AML-193 (cell line): Measurements from ENCODE around the gene HES5.

ENCODE experiments used
- DNase-seq, 2 experiments: peaks; one replicate each; lab custom pipeline; 2025; lab: John Stamatoyannopoulos, UW

HES5 gene

GRCh38 chr1:2530513-2531361 is 674 bp upstream of the HES5 start:
- DNase-seq: no peak

- DNase-seq: no peak
Measured at GRCh38 chr1:2528966-2529783, 888 bp downstream of the HES5 start.

- no peak for DNase-seq
Measured at GRCh38 chr1:2528611-2528965, 1.5 kb downstream of the HES5 start.

GRCh38 chr1:2528016-2528415 is 2.0 kb downstream of the HES5 start:
- DNase-seq: no peak

- no peak for DNase-seq
Measured at GRCh38 chr1:2527556-2527860, 2.6 kb downstream of the HES5 start.

- DNase-seq: no peak
Measured at GRCh38 chr1:2526824-2527555, 3.1 kb downstream of the HES5 start.

GRCh38 chr1:2525920-2526823 is 3.9 kb downstream of the HES5 start, which contains the start of gene PANK4:
Gene PANK4, minus strand, starts transcription at chr1:2526596. Its CDS starts 9 bp downstream, at chr1:2526587.
- DNase-seq: peak; percentile 82 to 85

- DNase-seq: no peak
Measured at GRCh38 chr1:2525572-2525919, 4.5 kb downstream of the HES5 start.

- DNase-seq: no peak
Measured at GRCh38 chr1:2523891-2524609, 6.0 kb downstream of the HES5 start.

GRCh38 chr1:2523191-2523890 is 6.7 kb downstream of the HES5 start:
- DNase-seq: no peak

- DNase-seq: no peak
Measured at GRCh38 chr1:2522230-2522629, 7.8 kb downstream of the HES5 start.

GRCh38 chr1:2520806-2521205 is 9.3 kb downstream of the HES5 start:
- no peak for DNase-seq

GRCh38 chr1:2520206-2520605 is 9.9 kb downstream of the HES5 start:
- DNase-seq: no peak

- no peak for DNase-seq
Measured at GRCh38 chr1:2519729-2520128, 10.3 kb downstream of the HES5 start.

- no peak for DNase-seq
Measured at GRCh38 chr1:2519029-2519685, 10.9 kb downstream of the HES5 start.

GRCh38 chr1:2518528-2518927 is 11.5 kb downstream of the HES5 start:
- DNase-seq: no peak

- no peak for DNase-seq
Measured at GRCh38 chr1:2517966-2518365, 12.1 kb downstream of the HES5 start.

- no peak for DNase-seq
Measured at GRCh38 chr1:2516946-2517345, 13.1 kb downstream of the HES5 start.

- no peak for DNase-seq
Measured at GRCh38 chr1:2516124-2516523, 13.9 kb downstream of the HES5 start.

- DNase-seq: no peak
Measured at GRCh38 chr1:2515763-2516080, 14.3 kb downstream of the HES5 start.
